Lower leg skin (tissue), 3 donors: ENCODE measurements around the gene FLYWCH1.

ENCODE experiments used
- POLR2A ChIP-seq, 2 donors: fragments of 450-650 bp; IDR thresholded peaks; one replicate each; pipeline ENCODE4 v1.6.1; 2016 to 2017; ENCODE audit warnings: antibody characterized with exemption in 2 of 2, mild to moderate bottlenecking in 1 of 2, moderate library complexity in 1 of 2
- TF ChIP-seq, protein P1 (sequence below), 3 donors: fragments of 450-650 bp; IDR thresholded peaks; one replicate each; pipeline ENCODE4 v1.5.1; 2016; ENCODE audit warnings: antibody characterized with exemption in 3 of 3, mild to moderate bottlenecking in 3 of 3, moderate library complexity in 2 of 3

DNA sequence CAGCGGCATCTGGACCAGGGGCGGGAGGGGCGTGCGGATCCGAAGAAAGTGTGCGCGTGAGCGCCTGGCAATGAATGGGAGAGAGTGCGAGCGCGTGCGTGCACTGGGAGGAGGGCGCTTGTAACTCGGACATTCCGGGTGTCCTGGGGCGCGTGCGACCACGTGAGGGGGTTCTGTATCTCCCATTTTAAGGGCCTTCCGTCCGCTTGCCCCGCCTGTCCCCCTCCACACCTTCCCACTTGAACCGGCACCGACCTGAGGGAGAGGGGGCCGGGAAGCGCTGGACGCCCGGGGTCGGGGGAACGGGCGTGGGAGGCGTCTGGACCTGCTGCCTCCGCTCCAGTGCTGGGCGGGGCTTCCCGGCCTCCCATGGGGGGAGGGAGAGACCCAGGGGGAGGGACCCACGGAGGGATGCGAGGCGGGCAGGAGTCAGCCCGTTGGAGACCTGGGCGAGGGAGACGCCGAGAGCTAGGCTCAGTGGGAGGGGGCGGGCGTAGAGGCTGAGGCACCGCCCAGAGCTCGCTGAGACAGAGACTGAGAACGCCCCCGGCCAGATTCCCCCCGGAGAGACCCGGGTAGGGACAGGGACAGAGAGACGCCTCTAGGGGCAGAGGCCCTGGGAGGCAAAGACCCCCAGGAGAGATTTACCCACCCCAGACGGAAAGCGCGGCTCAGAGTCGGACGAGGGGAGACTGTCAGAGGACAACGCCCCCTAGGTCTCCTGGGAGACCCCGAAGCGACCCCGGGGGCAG lies 52.2 kb downstream of the FLYWCH1 start, which contains the start of gene KREMEN2:
- TF ChIP-seq, protein P1, sequence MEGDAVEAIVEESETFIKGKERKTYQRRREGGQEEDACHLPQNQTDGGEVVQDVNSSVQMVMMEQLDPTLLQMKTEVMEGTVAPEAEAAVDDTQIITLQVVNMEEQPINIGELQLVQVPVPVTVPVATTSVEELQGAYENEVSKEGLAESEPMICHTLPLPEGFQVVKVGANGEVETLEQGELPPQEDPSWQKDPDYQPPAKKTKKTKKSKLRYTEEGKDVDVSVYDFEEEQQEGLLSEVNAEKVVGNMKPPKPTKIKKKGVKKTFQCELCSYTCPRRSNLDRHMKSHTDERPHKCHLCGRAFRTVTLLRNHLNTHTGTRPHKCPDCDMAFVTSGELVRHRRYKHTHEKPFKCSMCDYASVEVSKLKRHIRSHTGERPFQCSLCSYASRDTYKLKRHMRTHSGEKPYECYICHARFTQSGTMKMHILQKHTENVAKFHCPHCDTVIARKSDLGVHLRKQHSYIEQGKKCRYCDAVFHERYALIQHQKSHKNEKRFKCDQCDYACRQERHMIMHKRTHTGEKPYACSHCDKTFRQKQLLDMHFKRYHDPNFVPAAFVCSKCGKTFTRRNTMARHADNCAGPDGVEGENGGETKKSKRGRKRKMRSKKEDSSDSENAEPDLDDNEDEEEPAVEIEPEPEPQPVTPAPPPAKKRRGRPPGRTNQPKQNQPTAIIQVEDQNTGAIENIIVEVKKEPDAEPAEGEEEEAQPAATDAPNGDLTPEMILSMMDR (IDR thresholded peaks at IDR 0.05): no peak
- TF ChIP-seq POLR2A (IDR thresholded peaks at IDR 0.05): no peak
